ENCODE results near the gene IL1R1. TPM values are rescaled to one million over a fixed set of nuclear protein-coding genes. Genes with fewer than 3 reads are reported as not detected.

Gene IL1R1
- total RNA-seq, 1 donor: 89.8 TPM

- Histone ChIP-seq H3K79me2 (ENCODE audit: insufficient read depth, low read length) (no peaks in the 10 kb centered on the region), H3K36me3 (ENCODE audit: insufficient read depth, low read length) (peaks cover 88% of the 10 kb centered on the region)
- TF ChIP-seq, protein P1, sequence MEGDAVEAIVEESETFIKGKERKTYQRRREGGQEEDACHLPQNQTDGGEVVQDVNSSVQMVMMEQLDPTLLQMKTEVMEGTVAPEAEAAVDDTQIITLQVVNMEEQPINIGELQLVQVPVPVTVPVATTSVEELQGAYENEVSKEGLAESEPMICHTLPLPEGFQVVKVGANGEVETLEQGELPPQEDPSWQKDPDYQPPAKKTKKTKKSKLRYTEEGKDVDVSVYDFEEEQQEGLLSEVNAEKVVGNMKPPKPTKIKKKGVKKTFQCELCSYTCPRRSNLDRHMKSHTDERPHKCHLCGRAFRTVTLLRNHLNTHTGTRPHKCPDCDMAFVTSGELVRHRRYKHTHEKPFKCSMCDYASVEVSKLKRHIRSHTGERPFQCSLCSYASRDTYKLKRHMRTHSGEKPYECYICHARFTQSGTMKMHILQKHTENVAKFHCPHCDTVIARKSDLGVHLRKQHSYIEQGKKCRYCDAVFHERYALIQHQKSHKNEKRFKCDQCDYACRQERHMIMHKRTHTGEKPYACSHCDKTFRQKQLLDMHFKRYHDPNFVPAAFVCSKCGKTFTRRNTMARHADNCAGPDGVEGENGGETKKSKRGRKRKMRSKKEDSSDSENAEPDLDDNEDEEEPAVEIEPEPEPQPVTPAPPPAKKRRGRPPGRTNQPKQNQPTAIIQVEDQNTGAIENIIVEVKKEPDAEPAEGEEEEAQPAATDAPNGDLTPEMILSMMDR (IDR thresholded peaks at IDR 0.05; ENCODE audit: extremely low read depth, low read depth, low read length): no peak
Observed at GRCh38 chr2:102172745-102173144, 30.2 kb downstream of the IL1R1 start.

GRCh38 chr2:102176172-102176571 is 33.6 kb downstream of the IL1R1 start:
- Histone ChIP-seq H3K4me2 (ENCODE audit: insufficient read depth, low read length) (no peak overlapping the region), H3K4me1 (ENCODE audit: insufficient read depth, low read length) (peaks cover 1% of the 10 kb centered on the region), H3K79me2 (ENCODE audit: insufficient read depth, low read length) (no peaks in the 10 kb centered on the region), H3K27me3 (ENCODE audit: insufficient read depth, low read length) (no peaks in the 10 kb centered on the region), H3K36me3 (ENCODE audit: insufficient read depth, low read length) (peaks cover 65% of the 10 kb centered on the region), H3K4me3 (ENCODE audit: insufficient read depth, low read length) (no peak overlapping the region), H2AFZ (ENCODE audit: low read length) (no peak overlapping the region), H4K20me1 (ENCODE audit: insufficient read depth, low read length) (no peaks in the 10 kb centered on the region), H3K27ac (ENCODE audit: low read depth, low read length) (no peak overlapping the region), H3K9me3 (ENCODE audit: low read depth, low read length) (no peaks in the 10 kb centered on the region)
- TF ChIP-seq, protein P1 (IDR thresholded peaks at IDR 0.05; ENCODE audit: extremely low read depth, low read depth, low read length): no peak
- DNase-seq (ENCODE audit: insufficient read length, low spot score, missing footprints): no peak

More at GRCh38 chr2:102172745-102173144, 30.2 kb downstream of the IL1R1 start:
- Histone ChIP-seq H3K27ac (ENCODE audit: low read depth, low read length) (no peak overlapping the region), H3K4me1 (ENCODE audit: insufficient read depth, low read length) (no peaks in the 10 kb centered on the region), H4K20me1 (ENCODE audit: insufficient read depth, low read length) (no peaks in the 10 kb centered on the region), H2AFZ (ENCODE audit: low read length) (no peak overlapping the region), H3K4me2 (ENCODE audit: insufficient read depth, low read length) (no peak overlapping the region), H3K4me3 (ENCODE audit: insufficient read depth, low read length) (no peak overlapping the region), H3K9me3 (ENCODE audit: low read depth, low read length) (no peaks in the 10 kb centered on the region), H3K27me3 (ENCODE audit: insufficient read depth, low read length) (no peaks in the 10 kb centered on the region)
- no peak for DNase-seq (ENCODE audit: insufficient read length, low spot score, missing footprints)

- TF ChIP-seq, protein P1 (IDR thresholded peaks at IDR 0.05; ENCODE audit: extremely low read depth, low read depth, low read length): no peak
- Histone ChIP-seq H3K79me2 (ENCODE audit: insufficient read depth, low read length) (no peaks in the 10 kb centered on the region), H3K4me1 (ENCODE audit: insufficient read depth, low read length) (peaks cover 10% of the 10 kb centered on the region), H3K36me3 (ENCODE audit: insufficient read depth, low read length) (peaks cover 47% of the 10 kb centered on the region), H3K27me3 (ENCODE audit: insufficient read depth, low read length) (no peaks in the 10 kb centered on the region), H3K4me2 (ENCODE audit: insufficient read depth, low read length) (no peak overlapping the region), H3K27ac (ENCODE audit: low read depth, low read length) (no peak overlapping the region), H3K4me3 (ENCODE audit: insufficient read depth, low read length) (no peak overlapping the region), H3K9me3 (ENCODE audit: low read depth, low read length) (no peaks in the 10 kb centered on the region), H2AFZ (ENCODE audit: low read length) (no peak overlapping the region), H4K20me1 (ENCODE audit: insufficient read depth, low read length) (no peaks in the 10 kb centered on the region)
- DNase-seq (ENCODE audit: insufficient read length, low spot score, missing footprints): no peak
Observed at GRCh38 chr2:102177814-102178478, 35.4 kb downstream of the IL1R1 start.

- H3K79me2 ChIP-seq (ENCODE audit: insufficient read depth, low read length): no peaks in the 10 kb centered on the region
- H3K27me3 ChIP-seq (ENCODE audit: insufficient read depth, low read length): no peaks in the 10 kb centered on the region
- no peak for DNase-seq (ENCODE audit: insufficient read length, low spot score, missing footprints)
- no peak overlapping the region for H3K4me2 ChIP-seq (ENCODE audit: insufficient read depth, low read length)
- H2AFZ ChIP-seq (ENCODE audit: low read length): no peak overlapping the region
- H3K27ac ChIP-seq (ENCODE audit: low read depth, low read length): no peak overlapping the region
- H3K36me3 ChIP-seq (ENCODE audit: insufficient read depth, low read length): peaks cover 36% of the 10 kb centered on the region
- no peaks in the 10 kb centered on the region for H4K20me1 ChIP-seq (ENCODE audit: insufficient read depth, low read length)
- TF ChIP-seq, protein P1 (IDR thresholded peaks at IDR 0.05; ENCODE audit: extremely low read depth, low read depth, low read length): no peak
- peaks cover 10% of the 10 kb centered on the region for H3K4me1 ChIP-seq (ENCODE audit: insufficient read depth, low read length)
- no peak overlapping the region for H3K4me3 ChIP-seq (ENCODE audit: insufficient read depth, low read length)
- H3K9me3 ChIP-seq (ENCODE audit: low read depth, low read length): no peaks in the 10 kb centered on the region
Observed at GRCh38 chr2:102179061-102179460, 36.5 kb downstream of the IL1R1 start.

All from osteoblast (primary cell).